ENCODE data around the gene TYMP. TPM values are rescaled to one million over a fixed set of nuclear protein-coding genes. Genes with fewer than 3 reads are reported as not detected.

The TYMP gene
- total RNA-seq, 1 experiment from 2014 or later = 22.2 TPM

DNA sequence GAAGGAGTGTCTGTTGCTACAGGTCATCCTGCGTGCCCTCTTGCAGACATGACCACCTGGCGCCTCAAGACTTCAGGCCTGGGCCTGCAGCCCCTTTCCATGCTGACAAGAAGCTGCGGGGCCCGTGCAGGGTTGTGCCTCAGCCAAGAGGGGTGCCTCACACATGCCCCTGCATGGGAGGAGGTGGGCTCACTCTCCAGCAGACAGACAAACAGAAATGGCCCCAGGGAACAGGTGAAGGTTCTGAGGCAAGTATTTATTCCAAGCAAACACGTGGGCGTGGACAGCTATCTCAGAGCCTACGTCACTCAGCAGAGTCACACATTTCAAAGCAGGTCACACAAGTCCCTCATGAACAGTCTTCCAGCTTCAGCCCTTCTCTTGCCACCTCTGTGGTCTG lies 38.8 kb upstream of the TYMP start:
- Histone ChIP-seq H3K9me3 (no peaks in the 10 kb centered on the region), H3K36me3 (no peaks in the 10 kb centered on the region), H3K4me3 (no peak overlapping the region), H3K27me3 (no peaks in the 10 kb centered on the region)
- no peak for DNase-seq

DNA sequence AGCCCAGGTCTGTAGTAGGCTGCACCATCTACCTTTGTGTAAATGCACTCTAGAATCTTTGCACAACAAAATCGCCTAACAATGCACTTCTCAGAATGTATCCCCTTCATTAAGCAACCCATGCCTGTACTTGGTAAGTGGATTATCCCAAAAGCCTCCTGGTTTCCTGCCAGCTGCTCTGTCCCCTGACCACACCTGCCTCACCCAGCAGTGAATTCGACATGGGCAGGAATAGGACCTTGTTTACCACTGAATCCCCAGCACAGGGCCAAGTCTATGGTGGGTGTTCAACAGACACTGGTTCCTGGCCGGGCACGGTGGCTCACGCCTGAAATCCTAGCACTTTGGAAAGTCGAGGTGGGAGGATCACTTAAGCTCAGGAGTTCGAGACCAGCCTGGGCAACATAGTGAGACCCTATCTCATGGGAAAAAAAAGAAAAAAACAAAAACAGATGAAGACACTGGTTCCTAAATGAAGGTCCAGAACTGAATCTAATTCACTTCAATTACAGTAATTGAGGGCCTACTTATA lies 38.0 kb upstream of the TYMP start:
- no peaks in the 10 kb centered on the region for H3K9me3 ChIP-seq
- H3K36me3 ChIP-seq = no peaks in the 10 kb centered on the region
- H3K27me3 ChIP-seq = no peaks in the 10 kb centered on the region
- no peak overlapping the region for H3K4me3 ChIP-seq
- no peak for DNase-seq

DNA sequence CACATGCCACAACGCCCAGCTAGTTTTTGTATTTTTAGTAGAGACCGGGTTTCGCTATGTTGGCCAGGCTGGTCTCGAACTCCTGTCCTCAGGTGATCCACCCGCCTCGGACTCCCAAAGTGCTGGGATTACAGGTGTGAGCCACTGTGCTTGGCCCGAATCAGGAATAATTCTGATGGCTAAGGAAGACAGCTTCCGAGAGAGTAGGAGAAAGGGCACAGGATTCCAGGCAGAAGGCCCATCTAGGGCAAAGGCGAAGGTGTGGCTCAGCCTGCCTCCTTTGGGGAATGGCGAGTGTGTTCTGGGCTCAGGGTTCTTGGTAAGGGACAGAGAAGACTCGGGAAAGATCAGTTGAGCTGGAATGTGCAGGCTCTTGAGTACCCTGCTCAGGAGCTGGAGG lies 34.5 kb upstream of the TYMP start:
- Histone ChIP-seq H3K9me3 (no peaks in the 10 kb centered on the region), H3K4me3 (no peak overlapping the region), H3K36me3 (no peaks in the 10 kb centered on the region), H3K27me3 (no peaks in the 10 kb centered on the region)
- no peak for DNase-seq

DNA sequence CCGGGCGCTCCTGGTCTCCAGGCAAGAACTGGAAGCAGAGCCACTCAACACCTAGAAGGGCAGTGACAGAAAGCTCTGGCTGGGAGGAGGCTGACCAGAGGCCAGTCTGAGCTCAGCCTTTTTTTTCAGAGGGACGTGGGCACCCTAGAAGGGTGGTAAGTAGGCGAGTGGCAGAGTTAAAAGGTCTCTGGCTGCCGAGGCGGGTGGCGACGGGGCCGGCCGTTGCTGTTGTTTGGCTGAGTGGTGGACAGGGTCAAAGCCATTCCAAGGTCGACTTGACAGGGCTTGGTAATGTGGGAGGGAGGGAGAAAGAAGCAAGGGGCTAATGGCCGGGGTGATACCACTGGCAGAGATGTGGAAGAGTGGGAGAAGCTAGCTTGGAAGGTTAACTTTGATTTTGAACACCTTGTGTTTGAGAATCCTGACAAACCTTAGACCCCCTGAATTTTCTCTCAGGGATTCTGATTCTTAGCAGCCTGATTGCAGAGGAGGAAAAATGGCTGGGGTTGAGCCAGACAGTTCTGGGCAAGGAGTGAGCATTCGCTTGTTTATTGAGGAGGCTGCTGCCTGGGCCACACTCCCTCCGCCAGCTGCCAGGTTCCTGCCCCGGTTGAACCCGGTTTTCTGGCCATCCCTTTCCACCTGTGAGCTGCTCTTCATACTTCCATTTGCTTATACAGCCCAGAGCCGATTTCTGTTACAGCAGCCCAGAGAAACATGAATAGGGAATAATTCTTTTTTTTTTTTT lies 33.8 kb upstream of the TYMP start:
- no peaks in the 10 kb centered on the region for H3K9me3 ChIP-seq
- no peaks in the 10 kb centered on the region for H3K27me3 ChIP-seq
- peak overlapping the region; percentile 59 for H3K4me3 ChIP-seq
- H3K36me3 ChIP-seq = no peaks in the 10 kb centered on the region
- no peak for DNase-seq

DNA sequence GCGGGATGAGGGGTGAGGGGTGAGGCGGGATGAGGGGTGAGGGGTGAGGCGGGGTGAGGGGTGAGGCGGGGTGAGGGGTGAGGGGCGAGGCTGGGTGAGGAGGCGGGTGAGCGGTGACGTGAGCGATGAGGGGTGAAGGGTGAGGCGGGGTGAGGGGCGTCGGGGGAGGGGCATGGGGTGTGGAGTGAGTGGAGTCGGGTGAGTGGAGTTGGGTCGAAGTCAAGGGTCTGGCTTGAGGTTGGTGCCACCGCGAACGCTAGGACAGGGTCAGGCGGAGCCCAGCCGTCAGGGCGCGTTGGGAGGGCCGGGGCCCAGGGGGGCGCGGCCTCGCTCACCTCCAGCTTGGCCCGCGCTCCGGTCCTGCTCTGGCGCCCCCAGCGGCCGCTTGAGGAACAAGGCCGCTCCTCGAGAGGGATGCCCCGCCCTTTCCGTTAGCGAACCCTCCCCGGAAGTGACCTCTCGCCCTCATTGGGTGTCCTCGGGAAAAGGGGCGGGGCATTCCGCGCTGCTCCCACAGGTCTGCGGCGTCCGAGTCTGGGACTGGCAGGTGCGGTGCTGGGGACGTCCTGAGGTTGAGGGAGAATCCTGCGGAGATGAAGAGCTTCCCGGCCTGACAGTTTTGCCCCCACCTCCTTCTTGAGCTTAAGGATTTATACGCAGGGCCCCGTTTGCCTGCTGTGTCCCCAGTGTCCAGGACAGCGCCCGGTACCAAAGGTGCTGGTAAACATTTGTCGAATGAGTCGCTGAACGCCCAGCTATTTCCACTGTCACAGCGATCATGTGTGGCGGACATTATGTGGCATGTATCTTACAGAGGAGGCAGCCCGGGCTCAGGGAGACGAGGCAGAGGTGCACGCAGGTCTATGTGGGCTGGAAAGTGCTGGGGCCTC lies 33.0 kb upstream of the TYMP start, which contains the start of gene SYCE3:
Gene SYCE3, minus strand, starts transcription at position 397 of the 890 bp plus-strand sequence. CDS start 6,514 bp downstream, outside the sequence.
- H3K36me3 ChIP-seq = no peaks in the 10 kb centered on the region
- H3K27me3 ChIP-seq = no peaks in the 10 kb centered on the region
- H3K4me3 ChIP-seq = peak within 1 kb of the TSS; percentile 59
- no peaks in the 10 kb centered on the region for H3K9me3 ChIP-seq
- peak; percentile 91 for DNase-seq

DNA sequence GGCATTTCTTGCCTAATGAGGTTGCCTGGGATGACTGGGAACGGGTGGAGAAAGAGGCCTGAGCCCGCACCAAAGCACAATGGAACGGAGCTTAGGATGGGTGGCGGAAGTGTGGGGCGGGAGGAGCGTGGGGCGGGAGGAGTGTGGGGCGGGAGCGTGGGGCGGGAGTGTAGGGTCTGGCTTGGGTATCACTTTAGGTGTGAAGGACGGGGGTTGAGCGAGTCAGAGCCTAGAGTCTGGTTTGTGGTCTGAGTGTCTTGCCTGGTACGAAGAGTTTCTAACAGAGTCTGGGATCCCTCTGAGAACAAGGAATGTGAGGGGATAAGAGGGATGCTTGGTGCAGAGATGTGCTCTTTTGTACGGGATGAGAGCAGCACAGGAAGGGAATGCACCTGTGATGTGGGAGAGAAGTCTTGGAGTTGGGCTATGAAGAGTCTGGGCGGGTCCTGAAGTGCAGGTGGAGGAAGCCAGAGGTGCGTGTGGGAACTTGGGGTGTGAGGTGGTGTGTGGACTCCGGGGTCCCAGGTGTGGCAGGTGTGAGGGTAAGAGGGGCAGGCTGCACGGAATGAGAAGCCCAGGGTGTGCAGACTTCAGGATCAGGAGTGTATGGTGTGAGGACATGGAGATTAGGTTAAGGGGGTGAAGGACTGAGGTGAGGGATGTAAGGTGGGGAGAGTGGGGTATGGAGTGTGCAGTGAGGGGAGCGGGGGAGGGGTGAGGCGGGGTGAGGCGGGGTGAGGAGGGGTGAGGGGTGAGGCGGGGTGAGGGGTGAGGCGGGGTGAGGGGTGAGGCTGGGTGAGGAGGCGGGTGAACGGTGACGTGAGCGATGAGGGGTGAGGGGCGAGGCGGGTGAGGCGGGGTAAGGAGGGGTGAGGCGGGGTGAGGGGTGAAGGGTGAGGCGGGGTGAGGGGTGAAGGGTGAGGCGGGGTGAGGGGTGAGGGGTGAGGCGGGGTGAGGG lies 31.9 kb upstream of the TYMP start:
- Histone ChIP-seq H3K36me3 (no peaks in the 10 kb centered on the region), H3K27me3 (no peaks in the 10 kb centered on the region), H3K4me3 (no peak overlapping the region), H3K9me3 (no peaks in the 10 kb centered on the region)
- no peak for DNase-seq

DNA sequence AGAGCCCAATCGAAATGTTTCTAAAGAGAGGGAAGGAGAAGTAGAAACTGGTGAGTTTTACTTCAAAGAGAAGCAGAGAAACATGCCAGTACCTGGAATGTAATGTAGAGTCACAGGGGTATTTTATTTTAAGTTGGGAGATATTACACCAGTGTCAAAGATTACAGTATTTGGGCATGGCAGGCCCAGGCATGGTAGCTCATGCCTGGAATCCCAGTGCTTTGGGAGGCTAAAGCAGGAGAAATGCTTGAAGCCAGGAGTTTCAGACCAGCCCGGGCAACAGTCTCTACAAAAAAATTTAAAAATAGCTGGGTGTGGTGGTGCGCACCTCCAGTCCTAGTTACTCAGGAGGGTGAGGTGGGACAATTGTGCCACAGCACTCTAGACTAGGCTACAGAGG lies 30.2 kb upstream of the TYMP start:
- H3K9me3 ChIP-seq = no peaks in the 10 kb centered on the region
- no peaks in the 10 kb centered on the region for H3K27me3 ChIP-seq
- no peak overlapping the region for H3K4me3 ChIP-seq
- no peak for DNase-seq
- H3K36me3 ChIP-seq = no peaks in the 10 kb centered on the region

DNA sequence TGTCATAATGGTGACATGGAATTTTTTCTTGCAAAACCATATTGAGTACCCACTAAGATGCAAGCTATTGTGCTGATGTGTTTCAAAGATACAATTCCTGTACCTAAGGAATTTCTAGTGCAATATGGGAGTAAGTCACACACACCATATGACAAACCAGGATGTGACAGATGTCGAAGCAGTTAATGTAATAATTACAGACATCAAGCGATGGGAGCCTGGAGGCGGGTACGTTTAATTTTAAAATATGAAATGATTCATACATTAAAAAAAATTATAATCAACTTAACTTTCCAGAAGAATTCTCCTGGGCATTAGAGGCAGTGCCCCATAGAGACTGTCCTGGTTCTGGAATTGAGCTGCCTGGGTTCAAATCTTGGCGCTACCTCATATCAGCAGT lies 26.9 kb upstream of the TYMP start:
- Histone ChIP-seq H3K27me3 (no peaks in the 10 kb centered on the region), H3K36me3 (no peaks in the 10 kb centered on the region), H3K9me3 (no peaks in the 10 kb centered on the region), H3K4me3 (no peak overlapping the region)
- DNase-seq = no peak

DNA sequence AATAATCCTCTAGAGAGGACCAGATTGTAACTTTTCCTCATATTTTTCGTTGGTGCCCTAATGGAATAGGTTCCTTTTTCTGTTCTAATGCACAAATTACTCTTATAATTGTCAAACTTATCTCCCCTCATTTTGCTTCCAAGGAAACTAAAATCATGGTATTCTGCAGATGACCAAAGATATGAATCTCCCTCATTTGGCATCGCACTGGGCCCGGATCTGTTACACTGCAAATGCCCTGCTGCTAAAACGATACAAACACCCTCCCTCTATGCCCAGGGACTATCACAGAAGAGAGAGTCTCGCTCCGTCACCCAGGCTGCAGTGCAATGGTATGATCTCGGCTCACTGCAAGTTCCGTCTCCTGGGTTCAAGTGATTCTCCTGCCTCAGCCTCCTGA lies 23.5 kb upstream of the TYMP start:
- Histone ChIP-seq H3K36me3 (no peaks in the 10 kb centered on the region), H3K27me3 (no peaks in the 10 kb centered on the region), H3K4me3 (no peak overlapping the region), H3K9me3 (no peaks in the 10 kb centered on the region)
- no peak for DNase-seq

DNA sequence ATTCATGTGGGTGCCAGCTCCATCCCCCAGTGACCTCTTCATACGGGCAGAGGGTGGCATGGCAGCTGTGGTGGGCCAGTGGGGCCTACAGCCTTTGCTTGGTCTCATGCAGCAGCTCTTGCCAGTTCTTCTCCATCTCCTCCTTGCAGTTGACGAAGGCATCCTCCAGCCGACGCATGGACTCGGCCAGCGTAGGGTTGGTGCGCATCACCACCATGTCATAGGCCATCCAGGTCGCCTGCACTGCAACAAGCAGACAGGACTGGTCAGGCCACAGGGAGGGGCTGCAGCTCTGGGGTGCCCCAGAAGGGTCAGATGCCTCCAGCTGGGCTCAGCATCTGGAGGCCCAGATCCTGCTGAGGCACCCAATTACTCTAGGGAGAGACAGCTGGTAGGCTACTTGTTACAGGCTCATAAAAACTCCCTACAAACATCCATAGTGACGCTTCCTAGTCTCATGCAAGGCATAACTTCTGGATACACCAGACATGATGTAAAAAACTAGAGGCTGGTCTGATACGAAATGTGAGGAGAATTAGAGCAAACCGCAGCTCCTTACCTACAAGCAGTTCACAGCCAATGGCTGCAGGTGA lies 21.4 kb upstream of the TYMP start:
- no peaks in the 10 kb centered on the region for H3K36me3 ChIP-seq
- no peak for DNase-seq
- H3K27me3 ChIP-seq = no peaks in the 10 kb centered on the region
- H3K4me3 ChIP-seq = no peak overlapping the region
- H3K9me3 ChIP-seq = no peaks in the 10 kb centered on the region

DNA sequence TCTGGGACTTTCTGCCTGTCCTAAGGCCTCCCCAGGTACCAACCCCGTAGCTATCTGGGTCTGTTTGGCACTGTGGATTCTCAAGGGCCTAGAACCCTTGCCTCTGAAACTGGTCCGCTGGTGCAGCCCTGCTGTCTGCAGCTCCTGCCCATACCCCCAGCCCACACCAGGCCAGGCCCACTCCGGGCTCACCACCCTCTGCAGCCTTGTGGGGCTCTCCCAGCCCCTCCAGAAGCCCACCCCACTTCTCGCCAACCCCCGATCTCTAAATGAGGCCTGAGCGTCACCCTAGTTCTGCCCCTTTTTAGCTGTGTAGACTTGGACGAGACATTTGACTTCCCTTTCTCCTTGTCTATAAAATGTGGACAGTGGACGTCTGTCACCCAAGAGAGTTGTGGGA lies 20.6 kb upstream of the TYMP start:
- no peak for DNase-seq
- no peaks in the 10 kb centered on the region for H3K9me3 ChIP-seq
- H3K27me3 ChIP-seq = no peaks in the 10 kb centered on the region
- no peak overlapping the region for H3K4me3 ChIP-seq
- H3K36me3 ChIP-seq = no peaks in the 10 kb centered on the region

DNA sequence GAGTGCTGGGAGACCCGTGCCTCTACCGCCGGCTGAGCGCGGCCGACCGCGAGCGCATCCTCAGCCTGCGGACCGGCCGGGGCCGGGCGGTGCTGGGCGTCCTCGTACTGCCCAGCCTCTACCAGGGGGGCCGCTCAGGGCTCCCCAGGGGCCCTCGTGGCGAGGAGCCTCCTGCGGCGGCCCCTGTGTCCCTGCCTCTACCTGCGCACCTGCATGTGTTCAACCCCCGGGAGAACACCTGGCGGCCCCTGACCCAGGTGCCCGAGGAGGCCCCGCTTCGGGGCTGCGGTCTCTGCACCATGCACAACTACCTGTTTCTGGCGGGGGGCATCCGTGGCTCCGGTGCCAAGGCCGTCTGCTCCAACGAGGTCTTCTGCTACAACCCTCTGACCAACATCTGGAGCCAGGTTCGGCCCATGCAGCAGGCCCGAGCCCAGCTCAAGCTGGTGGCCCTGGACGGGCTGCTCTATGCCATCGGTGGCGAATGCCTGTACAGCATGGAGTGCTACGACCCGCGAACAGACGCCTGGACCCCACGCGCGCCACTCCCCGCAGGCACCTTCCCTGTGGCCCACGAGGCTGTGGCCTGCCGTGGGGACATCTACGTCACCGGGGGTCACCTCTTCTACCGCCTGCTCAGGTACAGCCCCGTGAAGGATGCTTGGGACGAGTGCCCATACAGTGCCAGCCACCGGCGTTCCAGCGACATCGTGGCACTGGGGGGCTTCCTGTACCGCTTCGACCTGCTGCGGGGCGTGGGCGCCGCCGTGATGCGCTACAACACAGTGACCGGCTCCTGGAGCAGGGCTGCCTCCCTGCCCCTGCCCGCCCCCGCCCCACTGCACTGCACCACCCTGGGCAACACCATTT lies 19.3 kb upstream of the TYMP start:
- DNase-seq = no peak
- Histone ChIP-seq H3K27me3 (no peaks in the 10 kb centered on the region), H3K9me3 (no peaks in the 10 kb centered on the region), H3K4me3 (no peak overlapping the region), H3K36me3 (no peaks in the 10 kb centered on the region)

DNA sequence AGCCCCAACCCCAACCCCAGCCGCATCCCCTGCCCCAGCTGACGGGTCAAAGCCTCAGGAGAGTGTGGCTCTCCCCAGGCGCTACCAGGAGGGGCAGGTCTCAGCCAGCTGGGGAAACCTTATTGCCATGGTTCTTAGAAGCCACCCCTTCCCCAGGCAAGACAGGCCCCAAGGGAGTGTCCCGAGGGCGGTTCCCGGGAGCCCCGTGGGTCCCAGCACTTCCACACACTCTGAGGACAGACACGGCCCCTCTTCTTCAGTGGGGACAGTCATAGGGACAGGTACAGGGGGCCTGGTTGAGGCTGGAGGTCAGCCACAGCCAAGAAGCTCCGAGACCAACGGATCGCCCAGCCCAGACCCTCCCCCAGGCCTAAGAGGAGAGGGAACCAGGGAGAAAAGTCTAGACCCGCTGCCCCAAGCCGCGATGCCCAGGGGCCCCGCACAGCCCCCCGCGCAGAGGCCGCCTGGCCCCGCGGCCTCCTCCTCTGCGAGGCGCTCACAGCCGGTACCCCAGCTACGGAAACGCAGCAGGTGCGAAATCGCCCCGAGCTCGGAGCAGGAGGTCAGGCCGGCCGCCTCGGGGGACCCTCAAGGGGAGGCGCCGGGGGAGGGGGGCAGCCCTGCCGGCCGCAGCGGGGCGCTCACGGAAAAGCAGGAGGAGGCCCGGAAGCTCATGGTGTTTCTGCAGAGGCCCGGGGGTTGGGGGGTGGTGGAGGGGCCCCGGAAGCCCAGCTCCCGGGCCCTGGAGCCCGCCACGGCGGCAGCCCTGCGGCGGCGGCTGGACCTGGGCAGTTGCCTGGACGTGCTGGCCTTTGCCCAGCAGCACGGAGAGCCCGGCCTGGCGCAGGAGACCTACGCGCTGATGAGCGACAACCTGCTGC lies 18.5 kb upstream of the TYMP start:
- DNase-seq = no peak
- H3K36me3 ChIP-seq = no peaks in the 10 kb centered on the region
- H3K9me3 ChIP-seq = no peaks in the 10 kb centered on the region
- H3K27me3 ChIP-seq = no peaks in the 10 kb centered on the region
- no peak overlapping the region for H3K4me3 ChIP-seq

DNA sequence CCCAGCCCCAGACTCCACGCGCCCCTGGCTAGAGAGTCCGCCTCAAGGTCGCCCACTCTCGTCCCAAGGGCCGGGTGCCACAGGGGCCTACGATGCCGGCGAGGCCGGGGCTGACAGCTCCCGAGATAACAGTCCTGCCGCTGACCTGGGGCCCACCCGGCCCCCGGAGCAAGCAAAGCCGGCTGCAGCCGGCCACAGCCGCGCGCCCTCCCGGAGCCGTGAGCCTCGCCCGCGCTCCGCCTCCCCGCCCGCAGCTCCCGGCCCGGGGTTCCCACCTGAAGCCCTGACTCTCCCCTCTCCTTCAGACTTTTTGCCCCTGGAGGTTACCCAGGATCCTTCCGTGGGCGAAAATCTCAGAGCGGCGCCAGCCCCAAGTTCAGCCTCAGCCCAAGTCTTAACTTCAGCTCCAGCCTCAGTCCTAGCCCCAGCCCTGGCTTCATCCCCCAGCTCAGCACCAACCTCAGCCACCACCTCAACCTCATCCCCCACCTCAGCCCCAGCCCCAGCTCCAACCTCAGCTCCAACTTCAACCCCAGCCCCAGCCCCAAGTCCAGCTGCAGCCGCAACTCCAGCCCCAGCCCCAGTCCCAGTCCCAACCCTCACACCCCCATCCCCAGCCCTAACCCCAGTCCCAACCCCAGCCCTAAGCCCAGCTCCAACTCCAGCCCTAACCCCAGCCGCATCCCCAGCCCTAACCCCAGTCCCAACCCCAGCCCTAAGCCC lies 17.6 kb upstream of the TYMP start:
- Histone ChIP-seq H3K9me3 (no peaks in the 10 kb centered on the region), H3K36me3 (no peaks in the 10 kb centered on the region), H3K27me3 (no peaks in the 10 kb centered on the region), H3K4me3 (no peak overlapping the region)
- no peak for DNase-seq

All from MG63 (cell line).